H1 (cell line): ENCODE results near the gene SPATA16. TPM values are rescaled to one million over a fixed set of nuclear protein-coding genes. Genes with fewer than 3 reads are reported as not detected.

Experiments
- CTCF ChIA-PET: fragments of 300-600 bp; sonication (Branson Sonifier 250); formaldehyde crosslinking; loops from one replicate; lab custom pipeline; 2021; ENCODE audit not compliant: partially characterized antibody; lab: Charles Lee
- POLR2A ChIA-PET: fragments of 300-600 bp; sonication (Branson Sonifier 250); formaldehyde crosslinking; loops from one replicate; lab custom pipeline; 2021; ENCODE audit warnings: inconsistent platforms; ENCODE audit not compliant: partially characterized antibody; lab: Charles Lee
- DNase-seq, 2 experiments: peaks; one replicate each; pipeline versions ENCODE4 v3.0.0 to v3.0.0-alpha.2; 2010 to 2022; ENCODE audit warnings: low spot score in 2 of 2, low read depth in 1 of 2, mixed read lengths in 1 of 2
- FAIRE-seq: peaks from 2 replicates; lab custom pipeline; 2011; peaks lifted over from hg19 to GRCh38; lab: Jason Lieb, UNC
- H2AFZ ChIP-seq: 2 replicates; pipeline ENCODE4 v1.8.1; 2012; ENCODE audit warnings: low read length, inconsistent platforms
- H2AK5ac ChIP-seq: 2 replicates; pipeline ENCODE4 v1.6.1; 2013; ENCODE audit warnings: low read depth, low read length
- H2BK120ac ChIP-seq: replicated peaks from 2 replicates; pipeline ENCODE3; 2013; ENCODE audit warnings: low read depth, low read length, inconsistent platforms
- H2BK12ac ChIP-seq: 2 replicates; pipeline ENCODE4 v1.6.1; 2013; ENCODE audit warnings: low read depth, low read length
- H2BK15ac ChIP-seq: 2 replicates; pipeline ENCODE4 v1.6.1; 2013; ENCODE audit warnings: low read length
- H2BK20ac ChIP-seq: 2 replicates; pipeline ENCODE4 v1.6.1; 2013; ENCODE audit warnings: low read length
- H2BK5ac ChIP-seq: 2 replicates; pipeline ENCODE4 v1.6.1; 2013; ENCODE audit warnings: low read depth, low read length
- H3K14ac ChIP-seq: 2 replicates; pipeline ENCODE4 v1.6.1; 2013; ENCODE audit warnings: inconsistent platforms; ENCODE audit not compliant: insufficient read length
- H3K18ac ChIP-seq: 2 replicates; pipeline ENCODE4 v1.6.1; 2013; ENCODE audit warnings: low read length; ENCODE audit errors: extremely low read depth
- H3K23ac ChIP-seq: 2 replicates; pipeline ENCODE4 v1.6.1; 2013; ENCODE audit warnings: inconsistent platforms; ENCODE audit not compliant: insufficient read length
- H3K23me2 ChIP-seq: 2 replicates; pipeline ENCODE4 v1.6.1; 2013; ENCODE audit warnings: low read depth, low read length
- H3K27ac ChIP-seq: 2 replicates; pipeline ENCODE4 v1.6.1; 2011; ENCODE audit warnings: low read depth, low read length, inconsistent platforms
- H3K27me3 ChIP-seq, 4 experiments: replicated peaks in 1 of 4; 1 replicate in 1 of 4; 2 replicates in 3 of 4; pipeline versions ENCODE4 v1.6.1 to v1.8.1; 2011 to 2013; ENCODE audit warnings: low read length in 3 of 4, mild to moderate bottlenecking in 3 of 4, inconsistent platforms in 2 of 4, mixed read lengths in 2 of 4, moderate library complexity in 1 of 4; ENCODE audit not compliant: control insufficient read depth in 3 of 4, insufficient read depth in 3 of 4; ENCODE audit errors: extremely low read depth in 1 of 4
- H3K36me3 ChIP-seq, 4 experiments: 2 replicates each; pipeline versions ENCODE4 v1.6.1 to v1.8.1; 2011 to 2013; ENCODE audit warnings: mild to moderate bottlenecking in 4 of 4, low read length in 3 of 4, moderate library complexity in 2 of 4, control low read depth in 1 of 4, inconsistent platforms in 1 of 4; ENCODE audit not compliant: insufficient read depth in 4 of 4, control insufficient read depth in 2 of 4
- H3K4ac ChIP-seq: replicated peaks from 2 replicates; pipeline ENCODE3; 2013; ENCODE audit warnings: low read length, low read depth, mixed read lengths, inconsistent platforms; ENCODE audit not compliant: insufficient read length
- H3K4me1 ChIP-seq, 4 experiments: replicated peaks in 1 of 4; 1 replicate in 1 of 4; 2 replicates in 3 of 4; pipeline versions ENCODE4 v1.6.1 to v1.8.1; 2011 to 2013; ENCODE audit warnings: low read length in 3 of 4, inconsistent platforms in 2 of 4, mixed read lengths in 1 of 4; ENCODE audit not compliant: insufficient read depth in 4 of 4, control insufficient read depth in 3 of 4
- H3K4me2 ChIP-seq, 2 experiments: 2 replicates each; pipeline versions ENCODE4 v1.6.1 to v1.8.1; 2011 to 2013; ENCODE audit warnings: low read depth in 2 of 2, low read length in 2 of 2, control low read depth in 1 of 2, inconsistent platforms in 1 of 2, mild to moderate bottlenecking in 1 of 2; ENCODE audit not compliant: insufficient read depth in 1 of 2
- H3K4me3 ChIP-seq, 4 experiments: fragments of 200-600, 300-600 bp in 1 of 4; sonication (generic), shearing (Covaris generic), sonication (Bioruptor Twin) in 1 of 4; 2 replicates each; pipeline versions ENCODE4 v1.5.1 to v1.8.1; 2011 to 2016; ENCODE audit warnings: low read length in 4 of 4, low read depth in 3 of 4, control low read depth in 2 of 4, inconsistent platforms in 2 of 4, mild to moderate bottlenecking in 2 of 4, mixed read lengths in 1 of 4, moderate library complexity in 1 of 4; ENCODE audit not compliant: insufficient read depth in 2 of 4; ENCODE audit errors: extremely low read depth in 1 of 4
- H3K56ac ChIP-seq: replicated peaks from 2 replicates; pipeline ENCODE3; 2013; ENCODE audit warnings: low read depth, mild to moderate bottlenecking, mixed read lengths, low read length, inconsistent platforms; ENCODE audit not compliant: insufficient read length
- H3K79me1 ChIP-seq: 2 replicates; pipeline ENCODE4 v1.6.1; 2013; ENCODE audit warnings: low read depth, low read length, control low read depth
- H3K79me2 ChIP-seq, 2 experiments: 2 replicates each; pipeline versions ENCODE4 v1.6.1 to v1.8.1; 2012 to 2013; ENCODE audit warnings: low read length in 2 of 2, mild to moderate bottlenecking in 2 of 2, inconsistent platforms in 1 of 2; ENCODE audit not compliant: insufficient read depth in 2 of 2, control insufficient read depth in 1 of 2
- H3K9ac ChIP-seq, 4 experiments: replicated peaks in 1 of 4; 1 replicate in 1 of 4; 2 replicates in 3 of 4; pipeline versions ENCODE4 v1.6.1 to v1.8.1; 2011 to 2013; ENCODE audit warnings: low read depth in 3 of 4, low read length in 3 of 4, control low read depth in 2 of 4, mild to moderate bottlenecking in 2 of 4, moderate library complexity in 2 of 4, inconsistent platforms in 1 of 4; ENCODE audit errors: extremely low read depth in 1 of 4
- H3K9me3 ChIP-seq, 2 experiments: 2 replicates each; pipeline versions ENCODE4 v1.6.1 to v1.8.1; 2012 to 2013; ENCODE audit warnings: mild to moderate bottlenecking in 2 of 2, moderate library complexity in 2 of 2, control low read depth in 1 of 2, inconsistent platforms in 1 of 2, low read depth in 1 of 2, low read length in 1 of 2, mixed read lengths in 1 of 2; ENCODE audit not compliant: insufficient read depth in 2 of 2
- H4K20me1 ChIP-seq, 2 experiments: replicated peaks in 1 of 2; 2 replicates each; pipeline versions ENCODE3 to v1.8.1; 2011 to 2013; ENCODE audit warnings: inconsistent platforms in 2 of 2, low read length in 2 of 2, mild to moderate bottlenecking in 1 of 2; ENCODE audit not compliant: insufficient read depth in 2 of 2, control insufficient read depth in 1 of 2
- H4K5ac ChIP-seq: 2 replicates; pipeline ENCODE4 v1.6.1; 2013; ENCODE audit warnings: low read length, low read depth, mixed read lengths, inconsistent platforms; ENCODE audit not compliant: insufficient read length
- H4K8ac ChIP-seq: 2 replicates; pipeline ENCODE4 v1.8.0; 2013; ENCODE audit warnings: mild to moderate bottlenecking, moderate library complexity, low read length, inconsistent platforms; ENCODE audit not compliant: insufficient read depth; ENCODE audit errors: extremely low read depth
- H4K91ac ChIP-seq: replicated peaks from 2 replicates; pipeline ENCODE3; 2013; ENCODE audit warnings: low read length, mixed read lengths, inconsistent platforms; ENCODE audit not compliant: insufficient read length
- EZH2 ChIP-seq: fragments of 200-600 bp; sonication (generic); IDR thresholded peaks from 2 replicates; pipeline ENCODE4 v1.7.1; 2012; ENCODE audit warnings: low read depth, mild to moderate bottlenecking, moderate library complexity, low read length, inconsistent platforms; ENCODE audit not compliant: severe bottlenecking
- JUND ChIP-seq: IDR thresholded peaks from 2 replicates; pipeline ENCODE4 v1.6.1; 2011; ENCODE audit warnings: mild to moderate bottlenecking, improper control_type of control experiment, low read length
- RAD21 ChIP-seq, 2 experiments: IDR thresholded peaks in 1 of 2; conservative IDR thresholded peaks in 1 of 2; 2 replicates each; pipeline ENCODE4 v1.6.1; 2011; ENCODE audit warnings: low read depth in 2 of 2, low read length in 2 of 2, improper control_type of control experiment in 1 of 2, inconsistent platforms in 1 of 2, mild to moderate bottlenecking in 1 of 2, moderate library complexity in 1 of 2
- WGBS, 2 experiments: shearing (Covaris generic) in 1 of 2; methylation state at CpG; one replicate each; pipeline versions ENCODE4 v1.1.6 to v1.1.7; 2013 to 2015; ENCODE audit warnings: low lambda C conversion rate in 2 of 2, mixed read lengths in 2 of 2, inconsistent platforms in 1 of 2, low coverage in 1 of 2, missing lambda C conversion rate in 1 of 2; ENCODE audit not compliant: insufficient replicate concordance in 2 of 2, insufficient coverage in 1 of 2, insufficient read length in 1 of 2; ENCODE audit errors: extremely low coverage in 1 of 2, missing lambda C conversion rate in 1 of 2; 5-methylcytosine and 5-hydroxymethylcytosine counted together
- polyA plus RNA-seq, 7 experiments: library from polyadenylated mRNA; depleted of rRNA in 3 of 7; stranded (reverse) in 5 of 7; unstranded in 2 of 7; fragments of >200 nt in 5 of 7; fragments of 200-250 nt in 2 of 7; gene quantifications; 1 replicate in 5 of 7; 2 replicates in 1 of 7; 4 replicates in 1 of 7; pipeline versions ENCODE4 v1.2.1 to v1.2.3, GENCODE V29; 2011 to 2013; ENCODE audit warnings: missing spikeins in 2 of 7, mixed read lengths in 2 of 7
- total RNA-seq: library from RNA; stranded (reverse); fragmentation: NEBNext Ultra II Directional; extraction: Animal tissue kit (Norgen Biotek cat#: 25700); gene quantifications from 2 replicates; pipeline ENCODE4 v1.2.1, GENCODE V29; 2021

Gene SPATA16
- total and polyA plus RNA-seq, 2 of the 8 experiments (the other 6 are each of a cell fraction or from before 2014, with no cell fraction given), result 0.05 to 2.7 TPM

GRCh38 chr3:172981407-172981983 lies 159.5 kb downstream of the SPATA16 start:
- no peak overlapping the region for H2BK12ac ChIP-seq
- H3K9me3 ChIP-seq, result no peaks in the 10 kb centered on the region
- no peak overlapping the region for H2AK5ac ChIP-seq
- H3K27ac ChIP-seq, result no peak overlapping the region
- no peaks in the 10 kb centered on the region for H3K27me3 ChIP-seq
- ChIA-PET CTCF (interaction anchor here (1.1 to 1.3 kb wide), 2 partner anchors 10 to 13 kb away, joined by 3 read pairs; no protein-coding TSS in a partner anchor), POLR2A (no interaction called here)
- H2BK120ac ChIP-seq, result no peak overlapping the region
- no peak overlapping the region for H2BK5ac ChIP-seq
- whole genome bisulfite sequencing, 2 experiments, result 97% methylated on average over 3 of the region's 3 CpGs; no CpG with 5 or more reads in 1 of the 2 experiments
- H3K4me3 ChIP-seq, result no peak overlapping the region
- H4K8ac ChIP-seq, result no peak overlapping the region
- H3K79me2 ChIP-seq, result no peaks in the 10 kb centered on the region
- no peak overlapping the region for H3K56ac ChIP-seq
- no peak overlapping the region for H4K5ac ChIP-seq
- H3K14ac ChIP-seq, result no peak overlapping the region
- no peaks in the 10 kb centered on the region for H3K36me3 ChIP-seq
- no peak overlapping the region for H2BK15ac ChIP-seq
- H3K79me1 ChIP-seq, result no peaks in the 10 kb centered on the region
- H2BK20ac ChIP-seq, result no peak overlapping the region
- no peak overlapping the region for H3K4me2 ChIP-seq
- H4K20me1 ChIP-seq, result no peaks in the 10 kb centered on the region
- H4K91ac ChIP-seq, result no peak overlapping the region
- no peak overlapping the region for H3K4ac ChIP-seq
- H2AFZ ChIP-seq, result no peak overlapping the region
- no peak overlapping the region for H3K18ac ChIP-seq
- no peak for TF ChIP-seq JUND
- TF ChIP-seq EZH2, result no peak
- TF ChIP-seq RAD21 (IDR thresholded peaks at IDR 0.05 in 1 of 2, conservative IDR thresholded peaks at IDR 0.05 in 1 of 2; ENCODE audit: low read depth in 2 of 2, low read length in 2 of 2), result no peak
- no peak overlapping the region for H3K9ac ChIP-seq
- peaks cover 2% of the 10 kb centered on the region; the same call in 1 of the 2 replicates for H3K23me2 ChIP-seq
- no peaks in the 10 kb centered on the region for H3K4me1 ChIP-seq
- no peak for FAIRE-seq
- no peak for DNase-seq
- no peak overlapping the region for H3K23ac ChIP-seq
